Karpas-422 (cell line): ENCODE results near the gene TRIP12. TPM values are rescaled to one million over a fixed set of nuclear protein-coding genes. Genes with fewer than 3 reads are reported as not detected.
A peak's percentile ranks its signal among the peaks of the same experiment; 100 is the strongest.

Experiments
- DNase-seq: peaks from one replicate; pipeline ENCODE4 v3.0.0-alpha.2; 2015
- H2AFZ ChIP-seq: fragments of 200-600 bp; sonication (generic); 2 replicates; pipeline ENCODE4 v1.6.1; 2014; ENCODE audit warnings: antibody characterized with exemption, low read length, mixed read lengths
- H3K27ac ChIP-seq: fragments of 200-600 bp; sonication (generic); 2 replicates; pipeline ENCODE4 v1.5.1; 2014; ENCODE audit warnings: mild to moderate bottlenecking, low read length, moderate library complexity
- H3K27me3 ChIP-seq: fragments of 200-600 bp; sonication (generic); 2 replicates; pipeline ENCODE4 v1.6.1; 2014; ENCODE audit warnings: low read length, mixed read lengths
- H3K36me3 ChIP-seq: fragments of 200-600 bp; sonication (generic); 2 replicates; pipeline ENCODE4 v1.6.1; 2014; ENCODE audit warnings: low read length, mixed read lengths; ENCODE audit not compliant: insufficient read depth
- H3K4me1 ChIP-seq: fragments of 200-600 bp; sonication (generic); 2 replicates; pipeline ENCODE4 v1.6.1; 2014; ENCODE audit warnings: mild to moderate bottlenecking, low read length, mixed read lengths
- H3K4me2 ChIP-seq: fragments of 200-600 bp; sonication (generic); 2 replicates; pipeline ENCODE4 v1.6.1; 2014; ENCODE audit warnings: low read length, low read depth, mild to moderate bottlenecking; ENCODE audit not compliant: poor library complexity, severe bottlenecking
- H3K4me3 ChIP-seq: fragments of 200-600 bp; sonication (generic); 2 replicates; pipeline ENCODE4 v1.5.1; 2014; ENCODE audit warnings: mild to moderate bottlenecking, antibody characterized with exemption, low read length, mixed read lengths
- H3K79me2 ChIP-seq: fragments of 200-600 bp; sonication (generic); 2 replicates; pipeline ENCODE4 v1.6.1; 2014; ENCODE audit warnings: mild to moderate bottlenecking, low read length, mixed read lengths
- H3K9ac ChIP-seq: fragments of 200-600 bp; sonication (generic); 2 replicates; pipeline ENCODE4 v1.6.0; 2014; ENCODE audit warnings: low read length
- H3K9me2 ChIP-seq: fragments of 200-600 bp; sonication (generic), shearing (Covaris generic); replicated peaks from 2 replicates; pipeline ENCODE4 v1.6.0; 2014; ENCODE audit warnings: mild to moderate bottlenecking, low read length, moderate library complexity; ENCODE audit not compliant: insufficient read depth
- H3K9me3 ChIP-seq: fragments of 300-700, 200-600 bp; sonication (generic); 2 replicates; pipeline ENCODE4 v1.6.1; 2014; ENCODE audit warnings: low read length, mixed read lengths
- H4K20me1 ChIP-seq: fragments of 200-600 bp; sonication (generic); 2 replicates; pipeline ENCODE4 v1.6.1; 2014; ENCODE audit warnings: mild to moderate bottlenecking, antibody characterized with exemption, low read length, low read depth; ENCODE audit not compliant: insufficient read depth
- total RNA-seq: library from RNA; depleted of rRNA; stranded (reverse); fragments of >200 nt; shearing (Covaris generic); gene quantifications from 2 replicates; pipeline ENCODE4 v1.2.3, GENCODE V29; 2014; ENCODE audit warnings: low replicate concordance

TRIP12 gene
- total RNA-seq, 1 experiment from 2014 or later, result 187 TPM

DNA sequence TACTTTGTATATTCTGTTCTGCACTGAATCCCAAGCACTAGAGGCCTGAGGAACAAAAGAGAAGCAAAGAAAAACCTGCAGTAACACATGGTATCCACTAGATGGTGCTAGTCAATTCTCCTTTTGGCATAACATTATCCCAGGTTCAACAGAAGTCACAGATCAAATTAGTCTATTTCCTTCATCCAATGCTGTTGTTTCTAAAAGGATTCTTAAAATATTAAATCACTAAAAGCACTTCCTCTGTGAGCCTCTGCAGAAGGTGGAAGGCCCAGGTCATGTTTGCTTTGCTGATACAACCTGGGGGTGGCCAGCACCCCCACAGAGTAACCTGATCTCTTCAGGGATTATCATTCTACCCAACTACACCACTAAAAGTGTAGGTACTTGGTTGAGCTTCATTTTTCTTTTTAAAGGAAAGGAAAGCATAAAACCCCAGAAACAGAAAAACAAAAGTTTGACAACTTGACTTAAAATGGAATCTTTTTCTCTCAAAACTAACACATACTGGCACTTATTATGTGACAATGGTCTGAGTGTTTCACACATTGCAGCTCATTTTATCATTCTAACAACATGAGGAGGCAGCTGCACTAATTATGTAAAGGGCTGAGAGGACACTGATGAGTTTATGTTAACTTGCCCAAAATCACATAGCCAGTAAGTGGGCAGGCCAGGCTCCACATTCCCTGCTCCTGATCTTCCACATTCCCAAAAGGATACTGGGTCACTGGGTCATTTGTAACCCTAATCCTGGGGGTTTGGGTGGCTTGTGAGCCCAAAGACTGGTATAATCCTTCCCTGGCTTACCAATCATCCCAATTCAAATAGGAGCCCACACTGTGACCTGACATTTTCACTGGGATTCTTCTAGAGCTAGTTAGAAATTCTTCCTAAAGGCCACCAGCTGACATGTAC lies 140.7 kb downstream of the TRIP12 start:
- H3K4me3 ChIP-seq, result no peak overlapping the region

GRCh38 chr2:229779650-229780049 lies 142.2 kb downstream of the TRIP12 start:
- no peak for DNase-seq
- H3K9me2 ChIP-seq, result no peaks in the 10 kb centered on the region
- peaks cover 13% of the 10 kb centered on the region for H3K79me2 ChIP-seq
- H3K4me1 ChIP-seq, result peaks cover 35% of the 10 kb centered on the region
- H3K27ac ChIP-seq, result no peak overlapping the region
- H3K36me3 ChIP-seq, result peaks cover 40% of the 10 kb centered on the region; the same call in 1 of the 2 replicates
- no peak overlapping the region for H3K4me3 ChIP-seq
- no peak overlapping the region for H2AFZ ChIP-seq
- no peaks in the 10 kb centered on the region for H4K20me1 ChIP-seq
- H3K9ac ChIP-seq, result no peak overlapping the region
- no peaks in the 10 kb centered on the region for H3K27me3 ChIP-seq
- no peaks in the 10 kb centered on the region for H3K9me3 ChIP-seq
- H3K4me2 ChIP-seq, result no peak overlapping the region

More for the DNA sequence above, 140.7 kb downstream of the TRIP12 start:
- Histone ChIP-seq H3K9ac (peak overlapping the region; percentile 24; the same call in 1 of the 2 replicates), H3K4me2 (peak overlapping the region; percentile 28), H4K20me1 (no peaks in the 10 kb centered on the region), H2AFZ (no peak overlapping the region), H3K27ac (peak overlapping the region; percentile 58), H3K79me2 (peaks cover 13% of the 10 kb centered on the region), H3K9me2 (no peaks in the 10 kb centered on the region), H3K36me3 (peaks cover 40% of the 10 kb centered on the region; the same call in 1 of the 2 replicates), H3K27me3 (no peaks in the 10 kb centered on the region), H3K9me3 (no peaks in the 10 kb centered on the region), H3K4me1 (peaks cover 28% of the 10 kb centered on the region)
- peak; percentile 81 for DNase-seq

GRCh38 chr2:229777716-229778115 lies 144.1 kb downstream of the TRIP12 start:
- Histone ChIP-seq H3K9me3 (no peaks in the 10 kb centered on the region), H3K4me1 (peaks cover 29% of the 10 kb centered on the region), H3K9me2 (no peaks in the 10 kb centered on the region), H3K27ac (no peak overlapping the region), H3K79me2 (peaks cover 13% of the 10 kb centered on the region), H3K4me3 (no peak overlapping the region), H4K20me1 (no peaks in the 10 kb centered on the region), H3K9ac (no peak overlapping the region), H3K27me3 (no peaks in the 10 kb centered on the region), H3K36me3 (peaks cover 54% of the 10 kb centered on the region), H2AFZ (no peak overlapping the region), H3K4me2 (no peak overlapping the region)
- DNase-seq, result no peak

GRCh38 chr2:229775614-229776313 lies 146.0 kb downstream of the TRIP12 start:
- no peak overlapping the region for H3K4me2 ChIP-seq
- no peaks in the 10 kb centered on the region for H3K9me3 ChIP-seq
- H2AFZ ChIP-seq, result no peak overlapping the region
- peaks cover 67% of the 10 kb centered on the region for H3K36me3 ChIP-seq
- H3K4me1 ChIP-seq, result peaks cover 10% of the 10 kb centered on the region
- H3K4me3 ChIP-seq, result no peak overlapping the region
- H3K27me3 ChIP-seq, result no peaks in the 10 kb centered on the region
- H3K27ac ChIP-seq, result no peak overlapping the region
- no peak overlapping the region for H3K9ac ChIP-seq
- no peaks in the 10 kb centered on the region for H4K20me1 ChIP-seq
- no peak for DNase-seq
- peaks cover 13% of the 10 kb centered on the region for H3K79me2 ChIP-seq
- no peaks in the 10 kb centered on the region for H3K9me2 ChIP-seq

- Histone ChIP-seq H3K36me3 (peaks cover 60% of the 10 kb centered on the region), H3K27ac (no peak overlapping the region), H3K79me2 (no peaks in the 10 kb centered on the region; the same call in 1 of the 2 replicates), H3K4me3 (no peak overlapping the region), H3K9me2 (no peaks in the 10 kb centered on the region), H3K4me2 (no peak overlapping the region), H3K9ac (no peak overlapping the region), H3K27me3 (no peaks in the 10 kb centered on the region), H4K20me1 (no peaks in the 10 kb centered on the region), H3K4me1 (peaks cover 10% of the 10 kb centered on the region), H3K9me3 (no peaks in the 10 kb centered on the region), H2AFZ (no peak overlapping the region)
- no peak for DNase-seq
Measured at GRCh38 chr2:229774237-229774636, 147.6 kb downstream of the TRIP12 start.

DNA sequence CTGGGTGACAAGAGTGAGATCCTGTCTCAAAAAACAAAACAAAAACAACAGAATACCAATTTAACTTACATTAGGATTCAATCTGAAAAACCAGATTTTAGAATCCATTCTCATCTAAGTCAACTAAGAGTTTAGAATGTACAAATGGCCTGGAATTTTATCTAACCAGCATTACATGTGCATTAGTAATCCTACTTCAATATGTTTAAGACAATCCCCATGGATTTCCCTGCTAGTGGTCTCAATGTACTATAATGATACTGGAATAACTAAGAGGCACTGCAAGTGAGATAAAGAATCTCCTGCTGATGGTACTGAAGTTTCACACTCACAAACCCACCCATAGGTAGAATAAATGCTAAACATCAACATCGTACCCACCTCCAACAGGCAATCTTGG lies 153.6 kb downstream of the TRIP12 start:
- H3K9me3 ChIP-seq, result no peaks in the 10 kb centered on the region
- peaks cover 70% of the 10 kb centered on the region for H3K36me3 ChIP-seq
- H3K9ac ChIP-seq, result no peak overlapping the region
- no peaks in the 10 kb centered on the region for H4K20me1 ChIP-seq
- H2AFZ ChIP-seq, result no peak overlapping the region
- H3K4me2 ChIP-seq, result no peak overlapping the region
- no peaks in the 10 kb centered on the region for H3K4me1 ChIP-seq
- H3K27me3 ChIP-seq, result no peaks in the 10 kb centered on the region
- H3K79me2 ChIP-seq, result no peaks in the 10 kb centered on the region
- DNase-seq, result no peak
- no peak overlapping the region for H3K4me3 ChIP-seq
- H3K27ac ChIP-seq, result no peak overlapping the region
- no peaks in the 10 kb centered on the region for H3K9me2 ChIP-seq

- Histone ChIP-seq H3K4me1 (no peaks in the 10 kb centered on the region), H3K79me2 (no peaks in the 10 kb centered on the region), H3K27me3 (no peaks in the 10 kb centered on the region), H4K20me1 (no peaks in the 10 kb centered on the region), H3K27ac (no peak overlapping the region), H3K4me3 (no peak overlapping the region), H2AFZ (no peak overlapping the region), H3K9ac (no peak overlapping the region), H3K4me2 (no peak overlapping the region), H3K36me3 (peaks cover 53% of the 10 kb centered on the region), H3K9me2 (peaks cover 3% of the 10 kb centered on the region; the same call in 1 of the 2 replicates), H3K9me3 (no peaks in the 10 kb centered on the region)
- no peak for DNase-seq
Measured at GRCh38 chr2:229765721-229766120, 156.1 kb downstream of the TRIP12 start.

- DNase-seq, result no peak
- Histone ChIP-seq H3K79me2 (no peaks in the 10 kb centered on the region), H3K27me3 (no peaks in the 10 kb centered on the region), H3K9ac (no peak overlapping the region), H4K20me1 (no peaks in the 10 kb centered on the region), H3K4me1 (no peaks in the 10 kb centered on the region), H3K9me3 (no peaks in the 10 kb centered on the region), H3K9me2 (peaks cover 6% of the 10 kb centered on the region; the same call in 1 of the 2 replicates), H3K27ac (no peak overlapping the region), H3K4me2 (no peak overlapping the region), H3K36me3 (peaks cover 28% of the 10 kb centered on the region), H3K4me3 (no peak overlapping the region), H2AFZ (no peak overlapping the region)
Measured at GRCh38 chr2:229761663-229762062, 160.1 kb downstream of the TRIP12 start.
